ENCODE measurements around the gene CAV3. TPM values are rescaled to one million over a fixed set of nuclear protein-coding genes. Genes with fewer than 3 reads are reported as not detected.

The CAV3 gene
- polyA plus RNA-seq, 4 donors: 0.16 to 0.96 TPM; not detected in 2

- H3K9me3 ChIP-seq (ENCODE audit: control insufficient read depth in 2 of 2, insufficient read depth in 1 of 2, low read depth in 1 of 2, low read length in 1 of 2): no peaks in the 10 kb centered on the region
- no peaks in the 10 kb centered on the region for H3K36me3 ChIP-seq (ENCODE audit: control insufficient read depth in 3 of 3, insufficient read depth in 2 of 3, low read depth in 1 of 3, low read length in 3 of 3)
- 57 to 86% (median 82%) methylated on average over 3 of the region's 3 CpGs for WGBS, 3 donors
- H3K27ac ChIP-seq (ENCODE audit: low read depth in 1 of 3, low read length in 2 of 3): no peak overlapping the region
- DNase-seq: no peak
- no peak for FAIRE-seq
- no peaks in the 10 kb centered on the region for H3K4me1 ChIP-seq (ENCODE audit: control insufficient read depth in 3 of 3, insufficient read depth in 2 of 3, low read depth in 1 of 3, low read length in 2 of 3)
- no peak overlapping the region for H3K4me3 ChIP-seq (ENCODE audit: low read depth in 1 of 3, low read length in 3 of 3)
- no peaks in the 10 kb centered on the region for H3K27me3 ChIP-seq (ENCODE audit: control insufficient read depth in 3 of 3, insufficient read depth in 3 of 3, low read length in 3 of 3)
Observed at GRCh38 chr3:8749316-8749715, 15.7 kb downstream of the CAV3 start.

- WGBS, 3 donors: 89 to 94% (median 92%) methylated on average over 14 of the region's 14 CpGs
- Histone ChIP-seq H3K9me3 (ENCODE audit: control insufficient read depth in 2 of 2, insufficient read depth in 1 of 2, low read depth in 1 of 2, low read length in 1 of 2) (no peaks in the 10 kb centered on the region), H3K36me3 (ENCODE audit: control insufficient read depth in 3 of 3, insufficient read depth in 2 of 3, low read depth in 1 of 3, low read length in 3 of 3) (no peaks in the 10 kb centered on the region), H3K4me3 (ENCODE audit: low read depth in 1 of 3, low read length in 3 of 3) (no peak overlapping the region), H3K4me1 (ENCODE audit: control insufficient read depth in 3 of 3, insufficient read depth in 2 of 3, low read depth in 1 of 3, low read length in 2 of 3) (no peaks in the 10 kb centered on the region), H3K27me3 (ENCODE audit: control insufficient read depth in 3 of 3, insufficient read depth in 3 of 3, low read length in 3 of 3) (no peaks in the 10 kb centered on the region), H3K27ac (ENCODE audit: low read depth in 1 of 3, low read length in 2 of 3) (no peak overlapping the region)
- FAIRE-seq (no peak), DNase-seq (no peak)
Observed at GRCh38 chr3:8752832-8753231, 19.2 kb downstream of the CAV3 start.

DNA sequence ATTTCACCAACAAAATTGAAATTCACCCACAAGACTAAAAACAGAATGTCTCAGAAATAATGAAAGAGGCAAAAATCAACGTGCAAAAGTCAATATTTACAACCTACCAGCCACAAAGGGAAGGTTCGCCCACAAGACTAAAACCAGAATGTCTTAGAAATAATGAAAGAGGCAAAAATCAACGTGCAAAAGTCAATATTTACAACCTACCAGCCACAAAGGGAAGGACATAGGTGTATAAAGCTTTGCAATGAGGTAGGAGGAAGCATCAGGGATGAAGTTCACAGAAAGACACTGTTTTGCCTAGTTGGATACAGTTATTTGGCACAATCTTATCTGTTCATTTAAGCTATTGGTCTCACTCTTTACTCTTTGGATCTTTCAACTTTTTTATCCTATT lies 21.5 kb downstream of the CAV3 start:
- Histone ChIP-seq H3K36me3 (ENCODE audit: control insufficient read depth in 3 of 3, insufficient read depth in 2 of 3, low read depth in 1 of 3, low read length in 3 of 3) (no peaks in the 10 kb centered on the region), H3K4me3 (ENCODE audit: low read depth in 1 of 3, low read length in 3 of 3) (no peak overlapping the region), H3K27me3 (ENCODE audit: control insufficient read depth in 3 of 3, insufficient read depth in 3 of 3, low read length in 3 of 3) (no peaks in the 10 kb centered on the region), H3K27ac (ENCODE audit: low read depth in 1 of 3, low read length in 2 of 3) (no peak overlapping the region), H3K9me3 (ENCODE audit: control insufficient read depth in 2 of 2, insufficient read depth in 1 of 2, low read depth in 1 of 2, low read length in 1 of 2) (no peaks in the 10 kb centered on the region), H3K4me1 (ENCODE audit: control insufficient read depth in 3 of 3, insufficient read depth in 2 of 3, low read depth in 1 of 3, low read length in 2 of 3) (no peaks in the 10 kb centered on the region)
- 40 to 52% (median 49%) methylated on average over 3 of the region's 3 CpGs for WGBS, 3 donors
- FAIRE-seq (no peak), DNase-seq (no peak)

- DNase-seq (no peak), FAIRE-seq (no peak)
- H3K27me3 ChIP-seq (ENCODE audit: control insufficient read depth in 3 of 3, insufficient read depth in 3 of 3, low read length in 3 of 3): no peaks in the 10 kb centered on the region
- H3K36me3 ChIP-seq (ENCODE audit: control insufficient read depth in 3 of 3, insufficient read depth in 2 of 3, low read depth in 1 of 3, low read length in 3 of 3): no peaks in the 10 kb centered on the region
- no peaks in the 10 kb centered on the region for H3K4me1 ChIP-seq (ENCODE audit: control insufficient read depth in 3 of 3, insufficient read depth in 2 of 3, low read depth in 1 of 3, low read length in 2 of 3)
- H3K4me3 ChIP-seq (ENCODE audit: low read depth in 1 of 3, low read length in 3 of 3): no peak overlapping the region
- H3K27ac ChIP-seq (ENCODE audit: low read depth in 1 of 3, low read length in 2 of 3): no peak overlapping the region
- H3K9me3 ChIP-seq (ENCODE audit: control insufficient read depth in 2 of 2, insufficient read depth in 1 of 2, low read depth in 1 of 2, low read length in 1 of 2): no peaks in the 10 kb centered on the region
- 72 to 80% (median 73%) methylated on average over 6 of the region's 6 CpGs for WGBS, 3 donors
Observed at GRCh38 chr3:8755564-8756237, 22.1 kb downstream of the CAV3 start.

DNA sequence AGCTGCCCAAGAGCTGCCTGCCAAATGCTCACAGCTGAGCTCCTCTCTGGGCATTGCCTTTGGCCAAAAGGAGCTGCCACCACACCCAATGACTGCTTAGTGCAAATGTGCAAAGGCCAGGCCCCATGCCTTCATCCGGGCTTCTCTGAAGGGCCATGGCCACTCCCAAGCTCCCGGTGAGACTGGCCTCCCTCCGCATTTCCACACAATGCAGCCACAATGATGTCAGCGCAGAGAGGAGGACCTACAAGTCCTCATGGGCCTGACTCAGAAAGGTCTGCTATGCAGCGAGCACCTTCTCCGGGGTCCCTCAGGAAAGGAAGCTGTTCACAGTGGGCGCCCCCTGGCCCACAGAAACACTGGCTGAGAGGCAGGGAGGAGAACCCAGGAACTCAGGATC lies 23.1 kb downstream of the CAV3 start:
- no peak for FAIRE-seq
- H3K4me1 ChIP-seq (ENCODE audit: control insufficient read depth in 3 of 3, insufficient read depth in 2 of 3, low read depth in 1 of 3, low read length in 2 of 3): no peaks in the 10 kb centered on the region
- H3K27ac ChIP-seq (ENCODE audit: low read depth in 1 of 3, low read length in 2 of 3): no peak overlapping the region
- no peaks in the 10 kb centered on the region for H3K36me3 ChIP-seq (ENCODE audit: control insufficient read depth in 3 of 3, insufficient read depth in 2 of 3, low read depth in 1 of 3, low read length in 3 of 3)
- no peak for DNase-seq
- no peaks in the 10 kb centered on the region for H3K9me3 ChIP-seq (ENCODE audit: control insufficient read depth in 2 of 2, insufficient read depth in 1 of 2, low read depth in 1 of 2, low read length in 1 of 2)
- no peaks in the 10 kb centered on the region for H3K27me3 ChIP-seq (ENCODE audit: control insufficient read depth in 3 of 3, insufficient read depth in 3 of 3, low read length in 3 of 3)
- 78 to 86% (median 84%) methylated on average over 7 of the region's 7 CpGs for WGBS, 3 donors
- no peak overlapping the region for H3K4me3 ChIP-seq (ENCODE audit: low read depth in 1 of 3, low read length in 3 of 3)

DNA sequence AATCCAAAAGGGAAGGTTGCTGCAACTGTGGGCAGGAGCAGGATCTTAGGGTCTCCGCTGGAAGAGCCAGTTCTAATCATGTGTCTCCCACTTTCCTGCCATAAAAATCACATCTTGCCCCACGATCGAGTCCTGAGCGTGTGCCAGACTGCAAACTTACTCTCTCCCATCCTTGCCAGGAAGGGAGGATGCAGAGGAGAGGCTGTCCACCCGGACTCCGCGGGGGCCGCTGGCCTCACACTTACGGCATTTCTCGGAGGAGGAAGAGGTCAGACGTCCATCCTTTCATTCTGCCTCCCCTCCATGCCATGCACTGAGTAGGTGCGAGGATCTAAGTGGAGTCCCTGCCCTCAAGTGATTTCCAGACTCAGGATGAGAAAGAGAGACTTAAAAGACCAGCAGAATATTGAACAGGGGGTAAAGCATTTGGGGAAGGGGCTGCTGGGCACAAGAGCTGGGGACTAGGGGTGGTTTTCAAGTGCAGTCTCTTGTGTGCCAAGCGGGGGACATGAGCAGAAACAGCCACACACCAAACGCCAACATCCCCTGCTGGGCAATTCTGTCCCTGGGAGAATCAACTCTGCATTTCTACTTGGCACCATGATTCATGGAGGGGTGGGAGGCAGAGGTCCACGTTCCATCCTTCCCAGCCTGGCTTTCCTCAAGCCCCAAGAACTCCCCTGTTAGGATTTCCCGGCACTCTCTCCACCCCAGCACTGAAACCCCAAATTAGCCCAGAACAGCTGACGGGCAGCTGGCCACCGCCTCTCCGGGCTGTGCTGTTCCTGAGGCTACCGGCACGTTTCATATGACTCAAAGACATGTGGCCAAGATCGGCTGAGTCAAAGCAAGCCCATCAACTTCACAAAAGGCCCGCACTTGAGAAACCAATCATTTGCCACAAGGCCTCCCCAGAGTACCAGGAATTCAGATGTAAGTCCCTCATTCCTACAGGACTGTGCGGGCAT lies 24.2 kb downstream of the CAV3 start:
- FAIRE-seq (no peak), DNase-seq (no peak)
- H3K4me1 ChIP-seq (ENCODE audit: control insufficient read depth in 3 of 3, insufficient read depth in 2 of 3, low read depth in 1 of 3, low read length in 2 of 3): no peaks in the 10 kb centered on the region
- no peaks in the 10 kb centered on the region for H3K9me3 ChIP-seq (ENCODE audit: control insufficient read depth in 2 of 2, insufficient read depth in 1 of 2, low read depth in 1 of 2, low read length in 1 of 2)
- H3K27me3 ChIP-seq (ENCODE audit: control insufficient read depth in 3 of 3, insufficient read depth in 3 of 3, low read length in 3 of 3): no peaks in the 10 kb centered on the region
- no peaks in the 10 kb centered on the region for H3K36me3 ChIP-seq (ENCODE audit: control insufficient read depth in 3 of 3, insufficient read depth in 2 of 3, low read depth in 1 of 3, low read length in 3 of 3)
- H3K27ac ChIP-seq (ENCODE audit: low read depth in 1 of 3, low read length in 2 of 3): no peak overlapping the region
- WGBS, 3 donors: 85 to 88% (median 85%) methylated on average over 24 of the region's 24 CpGs
- H3K4me3 ChIP-seq (ENCODE audit: low read depth in 1 of 3, low read length in 3 of 3): no peak overlapping the region

DNA sequence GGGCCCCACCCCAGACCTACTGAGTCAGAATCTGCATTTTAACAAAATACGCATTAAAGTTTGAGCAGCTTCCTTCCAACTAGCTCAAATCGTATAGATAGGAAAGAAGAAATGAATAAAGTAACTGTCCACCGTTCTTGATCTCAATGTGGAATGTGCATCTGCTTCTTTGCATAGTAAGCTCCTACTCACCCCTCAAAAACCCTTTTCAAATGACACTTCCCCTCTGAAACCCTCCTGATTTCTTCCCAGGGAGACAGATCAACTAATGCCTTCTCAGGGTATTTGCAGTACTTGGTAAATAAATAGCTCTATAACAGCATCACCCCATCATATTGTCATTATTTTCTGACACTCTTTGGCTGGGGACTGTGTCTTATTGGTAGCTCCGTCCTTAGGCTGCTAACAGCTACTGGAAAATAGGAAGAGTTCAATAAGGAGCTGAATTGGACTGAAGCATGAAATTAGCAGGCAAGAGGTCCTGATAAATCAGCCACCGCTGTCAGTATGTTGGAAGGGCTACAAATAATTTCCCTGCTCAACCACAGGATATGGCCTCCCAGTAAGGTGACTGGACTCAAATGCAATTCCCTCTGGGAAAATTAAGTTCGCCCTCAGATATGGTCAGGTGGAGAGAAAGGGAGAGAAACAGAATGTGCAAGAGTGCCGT lies 25.6 kb downstream of the CAV3 start:
- no peaks in the 10 kb centered on the region for H3K27me3 ChIP-seq (ENCODE audit: control insufficient read depth in 3 of 3, insufficient read depth in 3 of 3, low read length in 3 of 3)
- WGBS, 3 donors: 88 to 90% (median 90%) methylated on average over 7 of the region's 7 CpGs
- no peaks in the 10 kb centered on the region for H3K36me3 ChIP-seq (ENCODE audit: control insufficient read depth in 3 of 3, insufficient read depth in 2 of 3, low read depth in 1 of 3, low read length in 3 of 3)
- no peaks in the 10 kb centered on the region for H3K9me3 ChIP-seq (ENCODE audit: control insufficient read depth in 2 of 2, insufficient read depth in 1 of 2, low read depth in 1 of 2, low read length in 1 of 2)
- H3K4me1 ChIP-seq (ENCODE audit: control insufficient read depth in 3 of 3, insufficient read depth in 2 of 3, low read depth in 1 of 3, low read length in 2 of 3): no peaks in the 10 kb centered on the region
- DNase-seq: no peak
- no peak overlapping the region for H3K27ac ChIP-seq (ENCODE audit: low read depth in 1 of 3, low read length in 2 of 3)
- H3K4me3 ChIP-seq (ENCODE audit: low read depth in 1 of 3, low read length in 3 of 3): no peak overlapping the region
- no peak for FAIRE-seq

- WGBS, 3 donors: 85 to 91% (median 87%) methylated on average over 5 of the region's 5 CpGs
- no peak overlapping the region for H3K4me3 ChIP-seq (ENCODE audit: low read depth in 1 of 3, low read length in 3 of 3)
- DNase-seq: no peak
- H3K4me1 ChIP-seq (ENCODE audit: control insufficient read depth in 3 of 3, insufficient read depth in 2 of 3, low read depth in 1 of 3, low read length in 2 of 3): no peaks in the 10 kb centered on the region
- FAIRE-seq: no peak
- no peak overlapping the region for H3K27ac ChIP-seq (ENCODE audit: low read depth in 1 of 3, low read length in 2 of 3)
- no peaks in the 10 kb centered on the region for H3K9me3 ChIP-seq (ENCODE audit: control insufficient read depth in 2 of 2, insufficient read depth in 1 of 2, low read depth in 1 of 2, low read length in 1 of 2)
- H3K27me3 ChIP-seq (ENCODE audit: control insufficient read depth in 3 of 3, insufficient read depth in 3 of 3, low read length in 3 of 3): no peaks in the 10 kb centered on the region
- H3K36me3 ChIP-seq (ENCODE audit: control insufficient read depth in 3 of 3, insufficient read depth in 2 of 3, low read depth in 1 of 3, low read length in 3 of 3): no peaks in the 10 kb centered on the region
Observed at GRCh38 chr3:8760091-8760490, 26.5 kb downstream of the CAV3 start.
